Liver (tissue), 9 donors: ENCODE measurements around the gene SCN1B. TPM values are rescaled to one million over a fixed set of nuclear protein-coding genes. Genes with fewer than 3 reads are reported as not detected.

Source experiments
- DNase-seq: peaks from one replicate; pipeline ENCODE4 v3.0.0-alpha.2; 2017; ENCODE audit warnings: low spot score
- H3K27ac ChIP-seq, 2 donors: one replicate each; pipeline ENCODE4 v1.7.0; 2013; ENCODE audit warnings: inconsistent platforms in 2 of 2, low read length in 2 of 2, control low read depth in 1 of 2, low read depth in 1 of 2, mild to moderate bottlenecking in 1 of 2
- H3K27me3 ChIP-seq, 4 donors: one replicate each; pipeline versions ENCODE4 v1.6.1 to v1.7.0; 2013; ENCODE audit warnings: low read length in 3 of 4, inconsistent platforms in 1 of 4, mild to moderate bottlenecking in 1 of 4, moderate library complexity in 1 of 4; ENCODE audit not compliant: control insufficient read depth in 4 of 4, insufficient read depth in 4 of 4
- H3K36me3 ChIP-seq, 4 donors: one replicate each; pipeline versions ENCODE4 v1.6.1 to v1.7.0; 2013; ENCODE audit warnings: low read length in 3 of 4, mild to moderate bottlenecking in 3 of 4, low read depth in 1 of 4, moderate library complexity in 1 of 4; ENCODE audit not compliant: control insufficient read depth in 4 of 4, insufficient read depth in 3 of 4
- H3K4me1 ChIP-seq, 4 donors: one replicate each; pipeline versions ENCODE4 v1.6.1 to v1.7.0; 2013; ENCODE audit warnings: low read length in 3 of 4, mild to moderate bottlenecking in 3 of 4, moderate library complexity in 1 of 4; ENCODE audit not compliant: control insufficient read depth in 4 of 4, insufficient read depth in 4 of 4
- H3K4me3 ChIP-seq, 3 donors: one replicate each; pipeline versions ENCODE4 v1.6.1 to v1.7.0; 2013; ENCODE audit warnings: low read length in 3 of 3, control low read depth in 1 of 3, low read depth in 1 of 3, mild to moderate bottlenecking in 1 of 3
- H3K9ac ChIP-seq, 2 donors: one replicate each; pipeline ENCODE4 v1.7.0; 2013; ENCODE audit warnings: low read length in 2 of 2, mild to moderate bottlenecking in 2 of 2, moderate library complexity in 2 of 2, control low read depth in 1 of 2, low read depth in 1 of 2
- H3K9me3 ChIP-seq, 4 donors: one replicate each; pipeline versions ENCODE4 v1.6.1 to v1.7.0; 2013; ENCODE audit warnings: low read length in 3 of 4; ENCODE audit not compliant: control insufficient read depth in 4 of 4
- ATF3 ChIP-seq: IDR thresholded peaks from 2 replicates; pipeline ENCODE4 v1.6.1; 2016; ENCODE audit warnings: antibody characterized with exemption
- CTCF ChIP-seq: fragments of 150-350 bp; IDR thresholded peaks from 2 replicates; pipeline ENCODE4 v1.5.1; 2017; ENCODE audit warnings: improper control_type of control experiment, low read depth, low read length; ENCODE audit not compliant: missing input control
- FOXA1 ChIP-seq: IDR thresholded peaks from 2 replicates; pipeline ENCODE4 v1.6.1; 2016; ENCODE audit warnings: antibody characterized with exemption
- GABPA ChIP-seq, 2 donors: IDR thresholded peaks in 1 of 2; conservative IDR thresholded peaks in 1 of 2; 2 replicates each; pipeline ENCODE4 v1.6.1; 2016; ENCODE audit warnings: antibody characterized with exemption in 2 of 2, mild to moderate bottlenecking in 1 of 2, moderate library complexity in 1 of 2
- HNF4A ChIP-seq, 2 donors: conservative IDR thresholded peaks; 2 replicates each; pipeline ENCODE4 v1.6.1; 2016; ENCODE audit warnings: antibody characterized with exemption in 2 of 2, mild to moderate bottlenecking in 2 of 2
- HNF4G ChIP-seq: IDR thresholded peaks from 2 replicates; pipeline ENCODE4 v1.6.1; 2016; ENCODE audit warnings: antibody characterized with exemption
- JUND ChIP-seq, 2 donors: IDR thresholded peaks; 2 replicates each; pipeline ENCODE4 v1.6.1; 2016; ENCODE audit warnings: antibody characterized with exemption in 2 of 2
- MAX ChIP-seq: IDR thresholded peaks from 2 replicates; pipeline ENCODE4 v1.6.1; 2016; ENCODE audit warnings: antibody characterized with exemption
- NR2F2 ChIP-seq: IDR thresholded peaks from 2 replicates; pipeline ENCODE4 v1.6.1; 2016; ENCODE audit warnings: antibody characterized with exemption
- RAD21 ChIP-seq, 2 donors: IDR thresholded peaks; 2 replicates each; pipeline ENCODE4 v1.6.1; 2016; ENCODE audit warnings: antibody characterized with exemption in 2 of 2, mild to moderate bottlenecking in 2 of 2
- REST ChIP-seq: IDR thresholded peaks from 2 replicates; pipeline ENCODE4 v1.6.1; 2016; ENCODE audit warnings: antibody characterized with exemption, mild to moderate bottlenecking
- RXRA ChIP-seq, 2 donors: IDR thresholded peaks; 2 replicates each; pipeline ENCODE4 v1.6.1; 2017 to 2018; ENCODE audit warnings: antibody characterized with exemption in 2 of 2, mild to moderate bottlenecking in 1 of 2
- SP1 ChIP-seq: IDR thresholded peaks from 2 replicates; pipeline ENCODE4 v1.6.1; 2018; ENCODE audit warnings: antibody characterized with exemption, mild to moderate bottlenecking
- YY1 ChIP-seq: IDR thresholded peaks from 2 replicates; pipeline ENCODE4 v1.6.1; 2016; ENCODE audit warnings: antibody characterized with exemption, mild to moderate bottlenecking
- ZBTB33 ChIP-seq: IDR thresholded peaks from 2 replicates; pipeline ENCODE4 v1.6.1; 2016; ENCODE audit warnings: antibody characterized with exemption
- WGBS: extraction: QIAGEN DNeasy Blood & Tissue Kit; methylation state at CpG from one replicate; pipeline ENCODE4 v1.1.7; 2013; 5-methylcytosine and 5-hydroxymethylcytosine counted together
- polyA plus RNA-seq, 2 donors: library from polyadenylated mRNA; stranded (reverse) in 1 of 2; unstranded in 1 of 2; fragments of 200-250 nt in 1 of 2; fragments of >200 nt in 1 of 2; fragmentation: Nextera tagmentation in 1 of 2; extraction: Ambion mirVana in 1 of 2; gene quantifications; one replicate each; pipeline versions ENCODE4 v1.2.1 to v1.2.3, GENCODE V29; 2013 to 2015
- total RNA-seq, 2 donors: library from RNA; depleted of rRNA; stranded (reverse); fragments of >200 nt; gene quantifications; one replicate each; pipeline ENCODE4 v1.2.3, GENCODE V29; 2014
- donor health status: healthy.
- donor health status: healthy.
- donor health status: healthy.
- donor health status: healthy.
- donor health status: healthy.

Gene SCN1B
- total and polyA plus RNA-seq, 4 donors, result 1.6 to 5.8 (median 3.4) TPM

GRCh38 chr19:35021016-35021415 is 9.3 kb upstream of the SCN1B start:
- Histone ChIP-seq H3K36me3 (peaks cover 2 to 47% (median 7%) of the 10 kb centered on the region in 4 donors), H3K27ac (no peak overlapping the region), H3K9ac (no peak overlapping the region), H3K4me1 (no peaks in the 10 kb centered on the region), H3K4me3 (no peak overlapping the region), H3K27me3 (no peaks in the 10 kb centered on the region), H3K9me3 (no peaks in the 10 kb centered on the region)
- TF ChIP-seq RXRA (IDR thresholded peaks at IDR 0.05) (no peak), FOXA1 (no peak), YY1 (no peak), CTCF (no peak)
- 95% methylated on average over 10 of the region's 10 CpGs for WGBS
- DNase-seq, result no peak

- 97% methylated on average over 25 of the region's 25 CpGs for WGBS
- peaks cover 2 to 49% (median 8%) of the 10 kb centered on the region in 4 donors for H3K36me3 ChIP-seq
- H3K9me3 ChIP-seq, result no peaks in the 10 kb centered on the region
- no peak overlapping the region for H3K4me3 ChIP-seq
- no peak overlapping the region for H3K9ac ChIP-seq
- no peak for TF ChIP-seq YY1
- TF ChIP-seq RAD21 (IDR thresholded peaks at IDR 0.05), result no peak
- no peak for TF ChIP-seq ZBTB33
- no peak for TF ChIP-seq ATF3
- no peak for TF ChIP-seq JUND (IDR thresholded peaks at IDR 0.05)
- no peak for TF ChIP-seq CTCF
- no peak for TF ChIP-seq SP1
- no peak for TF ChIP-seq NR2F2
- TF ChIP-seq GABPA (IDR thresholded peaks at IDR 0.05 in 1 of 2, conservative IDR thresholded peaks at IDR 0.05 in 1 of 2), result no peak
- TF ChIP-seq HNF4G, result no peak
- no peak for TF ChIP-seq MAX
- no peak for TF ChIP-seq REST
- TF ChIP-seq RXRA (IDR thresholded peaks at IDR 0.05), result no peak
- no peak for TF ChIP-seq HNF4A (conservative IDR thresholded peaks at IDR 0.05)
- H3K27ac ChIP-seq, result no peak overlapping the region
- DNase-seq, result no peak
- no peaks in the 10 kb centered on the region for H3K4me1 ChIP-seq
- no peaks in the 10 kb centered on the region for H3K27me3 ChIP-seq
Observed at GRCh38 chr19:35021596-35021995, 8.7 kb upstream of the SCN1B start.
